ENCODE measurements around the gene BTAF1. TPM values are rescaled to one million over a fixed set of nuclear protein-coding genes. Genes with fewer than 3 reads are reported as not detected.
A peak's percentile ranks its signal among the peaks of the same experiment; 100 is the strongest.

The BTAF1 gene
- total RNA-seq, 3 donors from 2014 or later = 25.7 to 34.4 (median 27.0) TPM

GRCh38 chr10:91883549-91884444 is 39.8 kb upstream of the BTAF1 start:
- peak in 1 of 3 donors; percentile 19 for DNase-seq
- ATAC-seq = peak; percentile 66
- peaks cover 11% of the 10 kb centered on the region for H3K4me1 ChIP-seq (ENCODE audit: low read depth)
- TF ChIP-seq CTCF (IDR thresholded peaks at IDR 0.05) = no peak
- intact Hi-C loops (cut with DNase I, micrococcal nuclease) = no loop called here
- H3K36me3 ChIP-seq (ENCODE audit: low read depth) = no peaks in the 10 kb centered on the region
- H3K4me3 ChIP-seq = no peak overlapping the region
- no peaks in the 10 kb centered on the region for H3K9me3 ChIP-seq

- DNase-seq (no peak), ATAC-seq (no peak)
- intact Hi-C loops (cut with DNase I, micrococcal nuclease) = no loop called here
- H3K9me3 ChIP-seq = no peaks in the 10 kb centered on the region
- H3K36me3 ChIP-seq (ENCODE audit: low read depth) = no peaks in the 10 kb centered on the region
- no peak for TF ChIP-seq CTCF (IDR thresholded peaks at IDR 0.05)
- no peak overlapping the region for H3K4me3 ChIP-seq
- H3K4me1 ChIP-seq (ENCODE audit: low read depth) = peaks cover 11% of the 10 kb centered on the region
Measured at GRCh38 chr10:91884536-91884935, 39.0 kb upstream of the BTAF1 start.

- no peak for DNase-seq
- Histone ChIP-seq H3K36me3 (ENCODE audit: low read depth) (no peaks in the 10 kb centered on the region), H3K4me1 (ENCODE audit: low read depth) (peaks cover 11% of the 10 kb centered on the region), H3K9me3 (no peaks in the 10 kb centered on the region), H3K4me3 (no peak overlapping the region)
- intact Hi-C loops (cut with DNase I, micrococcal nuclease) = no loop called here
- TF ChIP-seq CTCF (IDR thresholded peaks at IDR 0.05) = no peak
- ATAC-seq = no peak
Measured at GRCh38 chr10:91885362-91886079, 38.0 kb upstream of the BTAF1 start.

- Histone ChIP-seq H3K4me1 (ENCODE audit: low read depth) (peaks cover 11% of the 10 kb centered on the region), H3K4me3 (no peak overlapping the region), H3K36me3 (ENCODE audit: low read depth) (no peaks in the 10 kb centered on the region), H3K9me3 (no peaks in the 10 kb centered on the region)
- intact Hi-C loops (cut with DNase I, micrococcal nuclease) = no loop called here
- ATAC-seq (no peak), DNase-seq (no peak)
- no peak for TF ChIP-seq CTCF (IDR thresholded peaks at IDR 0.05)
Measured at GRCh38 chr10:91886954-91887271, 36.7 kb upstream of the BTAF1 start.

GRCh38 chr10:91887272-91888076 is 36.1 kb upstream of the BTAF1 start:
- no peak for TF ChIP-seq CTCF (IDR thresholded peaks at IDR 0.05)
- H3K4me3 ChIP-seq = no peak overlapping the region
- peak in 1 of 3 donors; percentile 32 for DNase-seq
- ATAC-seq = peak; percentile 59
- no peaks in the 10 kb centered on the region for H3K9me3 ChIP-seq
- no peaks in the 10 kb centered on the region for H3K36me3 ChIP-seq (ENCODE audit: low read depth)
- H3K4me1 ChIP-seq (ENCODE audit: low read depth) = peaks cover 11% of the 10 kb centered on the region
- intact Hi-C loops (cut with DNase I, micrococcal nuclease) = no loop called here
